IMR-90 (cell line): ENCODE results near the gene RALGAPA2.

ENCODE experiments used
- BHLHE40 ChIP-seq: fragments of 150-350 bp; IDR thresholded peaks from 2 replicates; pipeline ENCODE4 v1.6.1; 2016; ENCODE audit warnings: mild to moderate bottlenecking, low read depth, low read length
- CEBPB ChIP-seq: IDR thresholded peaks from 2 replicates; pipeline ENCODE4 v1.6.1; 2012; ENCODE audit warnings: low read depth, low read length, improper control_type of control experiment
- CTCF ChIP-seq: conservative IDR thresholded peaks from 2 replicates; pipeline ENCODE4 v1.5.1; 2012; ENCODE audit warnings: mild to moderate bottlenecking, low read depth, low read length, improper control_type of control experiment
- FOS ChIP-seq: fragments of 150-350 bp; IDR thresholded peaks from 2 replicates; pipeline ENCODE4 v1.6.1; 2016; ENCODE audit warnings: low read depth, low read length
- MAFK ChIP-seq: IDR thresholded peaks from 2 replicates; pipeline ENCODE4 v1.6.1; 2012; ENCODE audit warnings: low read depth, low read length, improper control_type of control experiment
- MAZ ChIP-seq: IDR thresholded peaks from 2 replicates; pipeline ENCODE4 v1.6.1; 2012; ENCODE audit warnings: low read depth, mild to moderate bottlenecking, low read length, improper control_type of control experiment, moderate library complexity, borderline replicate concordance
- MXI1 ChIP-seq: IDR thresholded peaks from 2 replicates; pipeline ENCODE4 v1.6.1; 2012; ENCODE audit warnings: low read depth, mild to moderate bottlenecking, low read length, moderate library complexity, borderline replicate concordance
- POLR2A ChIP-seq: IDR thresholded peaks from 2 replicates; pipeline ENCODE4 v1.6.1; 2012; ENCODE audit warnings: mild to moderate bottlenecking, low read depth, low read length
- RAD21 ChIP-seq: IDR thresholded peaks from 2 replicates; pipeline ENCODE4 v1.6.1; 2012; ENCODE audit warnings: low read length, improper control_type of control experiment
- RCOR1 ChIP-seq: IDR thresholded peaks from 2 replicates; pipeline ENCODE4 v1.6.1; 2012; ENCODE audit warnings: mild to moderate bottlenecking, low read length, improper control_type of control experiment; ENCODE audit not compliant: insufficient replicate concordance
- SMC3 ChIP-seq: fragments of 150-350 bp; IDR thresholded peaks from 2 replicates; pipeline ENCODE4 v1.6.1; 2016; ENCODE audit warnings: low read depth, mild to moderate bottlenecking, antibody characterized with exemption, low read length, moderate library complexity
- USF2 ChIP-seq: fragments of 150-350 bp; IDR thresholded peaks from 2 replicates; pipeline ENCODE4 v1.6.1; 2017; ENCODE audit warnings: mild to moderate bottlenecking, antibody characterized with exemption, low read length, low read depth
- TF ChIP-seq, protein P1 (sequence below): fragments of 150-350 bp; IDR thresholded peaks from 2 replicates; pipeline ENCODE4 v1.6.1; 2016; ENCODE audit warnings: low read depth, mild to moderate bottlenecking, low read length, moderate library complexity, borderline replicate concordance

GRCh38 chr20:20413810-20414281 is 298.6 kb downstream of the RALGAPA2 start:
- TF ChIP-seq SMC3 = no peak
- no peak for TF ChIP-seq CTCF
- no peak for TF ChIP-seq RAD21
- TF ChIP-seq RCOR1 = no peak
- no peak for TF ChIP-seq USF2
- TF ChIP-seq MAZ = no peak
- TF ChIP-seq POLR2A = no peak
- TF ChIP-seq BHLHE40 = no peak
- no peak for TF ChIP-seq FOS
- TF ChIP-seq MXI1 = no peak
- TF ChIP-seq, protein P1, sequence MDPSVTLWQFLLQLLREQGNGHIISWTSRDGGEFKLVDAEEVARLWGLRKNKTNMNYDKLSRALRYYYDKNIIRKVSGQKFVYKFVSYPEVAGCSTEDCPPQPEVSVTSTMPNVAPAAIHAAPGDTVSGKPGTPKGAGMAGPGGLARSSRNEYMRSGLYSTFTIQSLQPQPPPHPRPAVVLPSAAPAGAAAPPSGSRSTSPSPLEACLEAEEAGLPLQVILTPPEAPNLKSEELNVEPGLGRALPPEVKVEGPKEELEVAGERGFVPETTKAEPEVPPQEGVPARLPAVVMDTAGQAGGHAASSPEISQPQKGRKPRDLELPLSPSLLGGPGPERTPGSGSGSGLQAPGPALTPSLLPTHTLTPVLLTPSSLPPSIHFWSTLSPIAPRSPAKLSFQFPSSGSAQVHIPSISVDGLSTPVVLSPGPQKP = no peak
- TF ChIP-seq CEBPB = no peak
- no peak for TF ChIP-seq MAFK
